Kidney (tissue), 14 donors: ENCODE measurements around the gene SAMD4A. TPM values are rescaled to one million over a fixed set of nuclear protein-coding genes. Genes with fewer than 3 reads are reported as not detected.

Source experiments
- DNase-seq, 5 donors: peaks; one replicate each; pipeline ENCODE4 v3.0.0-alpha.2; 2013 to 2020
- FAIRE-seq: peaks from 2 replicates; lab custom pipeline; 2012; peaks lifted over from hg19 to GRCh38; lab: Jason Lieb, UNC
- H3K27ac ChIP-seq, 2 donors: one replicate each; pipeline ENCODE4 v1.7.0; 2013; ENCODE audit warnings: low read depth in 2 of 2, low read length in 2 of 2, inconsistent platforms in 1 of 2
- H3K27me3 ChIP-seq: one replicate; pipeline ENCODE4 v1.7.1; 2013; ENCODE audit warnings: low read length, inconsistent platforms; ENCODE audit not compliant: control insufficient read depth, insufficient read depth
- H3K36me3 ChIP-seq, 3 donors: one replicate each; pipeline versions ENCODE4 v1.7.0 to v1.7.1; 2013; ENCODE audit warnings: low read length in 3 of 3, control low read depth in 1 of 3, inconsistent platforms in 1 of 3; ENCODE audit not compliant: insufficient read depth in 3 of 3, control insufficient read depth in 2 of 3
- H3K4me1 ChIP-seq, 3 donors: one replicate each; pipeline versions ENCODE4 v1.7.0 to v1.7.1; 2013; ENCODE audit warnings: low read length in 3 of 3, inconsistent platforms in 1 of 3, low read depth in 1 of 3; ENCODE audit not compliant: control insufficient read depth in 2 of 3, insufficient read depth in 2 of 3
- H3K4me3 ChIP-seq, 3 donors: one replicate each; pipeline versions ENCODE4 v1.7.0 to v1.8.1; 2013; ENCODE audit warnings: low read length in 3 of 3, control low read depth in 1 of 3, inconsistent platforms in 1 of 3
- H3K9ac ChIP-seq, 3 donors: one replicate each; pipeline versions ENCODE4 v1.7.0 to v1.7.1; 2013; ENCODE audit warnings: low read length in 3 of 3, control low read depth in 1 of 3, inconsistent platforms in 1 of 3
- H3K9me3 ChIP-seq, 3 donors: one replicate each; pipeline versions ENCODE4 v1.7.0 to v1.7.1; 2013; ENCODE audit warnings: low read length in 3 of 3, control low read depth in 1 of 3, inconsistent platforms in 1 of 3; ENCODE audit not compliant: control insufficient read depth in 2 of 3, insufficient read depth in 1 of 3
- intact Hi-C: fragments of 100-400 bp; cut with DNase I; formaldehyde crosslinking; loops from one replicate; pipeline ENCODE4 v1.11.1; 2022
- polyA plus RNA-seq: library from polyadenylated mRNA; stranded (reverse); fragments of 350-450 nt; fragmentation: Illumina TruSeq; extraction: RNeasy Lipid Tissue Mini Kit (QIAGEN cat#74804); gene quantifications from one replicate; pipeline ENCODE4 v1.2.3, GENCODE V29; 2014; ENCODE audit warnings: low read depth, low replicate concordance; ENCODE audit not compliant: insufficient read depth
- total RNA-seq: library from RNA; stranded (reverse); fragmentation: NEBNext Ultra II Directional; extraction: Animal tissue kit (Norgen Biotek cat#: 25700); gene quantifications from one replicate; pipeline ENCODE4 v1.2.1, GENCODE V29; 2021
- TF ChIP-seq, protein P1 (sequence below): IDR thresholded peaks from 3 replicates; pipeline ENCODE4 v1.5.1; 2012; ENCODE audit warnings: mild to moderate bottlenecking, moderate library complexity, borderline replicate concordance; ENCODE audit not compliant: insufficient read depth; ENCODE audit errors: extremely low read depth
- donor health status: control.
- donor health status: control.
- donor health status: control.
- donor health status: control.
- donor health status: control.
- donor health status: DM: yes; HTN: yes; CAD: no.
- donor health status: Normal renal cell carcinoma (clear cell type).

SAMD4A gene
- total and polyA plus RNA-seq, 2 donors from 2014 or later, result 7.4 to 46.5 TPM

DNA sequence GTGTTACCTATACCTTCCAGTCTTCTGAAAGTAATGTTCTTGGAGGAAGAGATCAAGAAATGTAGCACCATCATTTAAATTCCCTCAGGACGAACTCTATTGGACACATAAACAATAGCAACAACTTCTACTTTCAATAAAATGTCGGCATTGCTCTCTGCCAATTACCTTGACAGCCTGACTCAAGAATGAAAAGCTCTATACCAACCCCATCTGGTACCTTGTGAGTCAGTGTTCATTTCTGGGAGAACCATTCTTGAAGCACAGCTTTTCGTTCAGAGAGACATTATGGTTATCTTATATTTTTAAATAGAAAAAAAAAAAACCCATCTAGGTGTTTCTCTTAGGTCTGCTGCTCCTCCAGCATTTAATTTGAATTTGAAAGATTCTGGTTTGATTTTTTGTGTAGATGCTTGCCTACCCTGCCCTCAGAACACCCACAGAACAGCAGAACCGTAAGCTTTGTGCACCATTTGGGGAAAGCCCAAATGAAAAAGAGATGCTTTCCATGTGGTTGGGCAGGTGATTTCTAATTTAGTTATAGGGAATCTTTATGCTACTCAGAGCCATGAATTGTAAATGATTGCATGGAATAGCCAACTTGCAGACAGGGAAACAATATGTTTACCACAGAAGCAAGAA is 156.0 kb downstream of the SAMD4A start:
- intact Hi-C loops, result no loop called here
- Histone ChIP-seq H3K36me3 (no peaks in the 10 kb centered on the region), H3K27me3 (no peaks in the 10 kb centered on the region), H3K4me1 (no peaks in the 10 kb centered on the region), H3K4me3 (no peak overlapping the region), H3K9ac (no peak overlapping the region), H3K9me3 (no peaks in the 10 kb centered on the region), H3K27ac (no peak overlapping the region)
- TF ChIP-seq, protein P1, sequence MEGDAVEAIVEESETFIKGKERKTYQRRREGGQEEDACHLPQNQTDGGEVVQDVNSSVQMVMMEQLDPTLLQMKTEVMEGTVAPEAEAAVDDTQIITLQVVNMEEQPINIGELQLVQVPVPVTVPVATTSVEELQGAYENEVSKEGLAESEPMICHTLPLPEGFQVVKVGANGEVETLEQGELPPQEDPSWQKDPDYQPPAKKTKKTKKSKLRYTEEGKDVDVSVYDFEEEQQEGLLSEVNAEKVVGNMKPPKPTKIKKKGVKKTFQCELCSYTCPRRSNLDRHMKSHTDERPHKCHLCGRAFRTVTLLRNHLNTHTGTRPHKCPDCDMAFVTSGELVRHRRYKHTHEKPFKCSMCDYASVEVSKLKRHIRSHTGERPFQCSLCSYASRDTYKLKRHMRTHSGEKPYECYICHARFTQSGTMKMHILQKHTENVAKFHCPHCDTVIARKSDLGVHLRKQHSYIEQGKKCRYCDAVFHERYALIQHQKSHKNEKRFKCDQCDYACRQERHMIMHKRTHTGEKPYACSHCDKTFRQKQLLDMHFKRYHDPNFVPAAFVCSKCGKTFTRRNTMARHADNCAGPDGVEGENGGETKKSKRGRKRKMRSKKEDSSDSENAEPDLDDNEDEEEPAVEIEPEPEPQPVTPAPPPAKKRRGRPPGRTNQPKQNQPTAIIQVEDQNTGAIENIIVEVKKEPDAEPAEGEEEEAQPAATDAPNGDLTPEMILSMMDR, result peak; percentile 33
- FAIRE-seq (no peak), DNase-seq (peak in 2 of 5 donors; percentile 34 to 50)

- no peak overlapping the region for H3K27ac ChIP-seq
- H3K27me3 ChIP-seq, result no peaks in the 10 kb centered on the region
- no peaks in the 10 kb centered on the region for H3K4me1 ChIP-seq
- no peak for FAIRE-seq
- intact Hi-C loops, result no loop called here
- DNase-seq, result no peak
- H3K9me3 ChIP-seq, result no peaks in the 10 kb centered on the region
- H3K9ac ChIP-seq, result no peak overlapping the region
- H3K4me3 ChIP-seq, result no peak overlapping the region
- TF ChIP-seq, protein P1, result no peak
- H3K36me3 ChIP-seq, result no peaks in the 10 kb centered on the region
Observed at GRCh38 chr14:54724123-54724522, 157.2 kb downstream of the SAMD4A start.

GRCh38 chr14:54724676-54725325 is 157.9 kb downstream of the SAMD4A start:
- H3K27ac ChIP-seq, result no peak overlapping the region
- no peaks in the 10 kb centered on the region for H3K27me3 ChIP-seq
- no peaks in the 10 kb centered on the region for H3K9me3 ChIP-seq
- no peak for FAIRE-seq
- intact Hi-C loops, result no loop called here
- TF ChIP-seq, protein P1, result no peak
- H3K4me1 ChIP-seq, result no peaks in the 10 kb centered on the region
- H3K4me3 ChIP-seq, result no peak overlapping the region
- H3K36me3 ChIP-seq, result no peaks in the 10 kb centered on the region
- no peak overlapping the region for H3K9ac ChIP-seq
- no peak for DNase-seq
